GM12865 (cell line): ENCODE data around the gene ANAPC15.
"Not testable (repeated sequence)": the region's sequence is repeated elsewhere in the genome, so short reads cannot be mapped to it uniquely, and the experiment has no call there.

Experiments
- DNase-seq: peaks from one replicate; pipeline ENCODE4 v3.0.0; 2010; ENCODE audit warnings: low read depth
- H3K4me3 ChIP-seq: 2 replicates; pipeline ENCODE4 v1.5.1; 2011; ENCODE audit warnings: mild to moderate bottlenecking, low read depth, low read length, control low read depth
- TF ChIP-seq, protein P1 (sequence below): IDR thresholded peaks from 2 replicates; pipeline ENCODE4 v1.5.1; 2011; ENCODE audit warnings: low read length, control low read depth, low read depth, inconsistent platforms; ENCODE audit not compliant: insufficient read depth; ENCODE audit errors: missing control alignments

The ANAPC15 gene

DNA sequence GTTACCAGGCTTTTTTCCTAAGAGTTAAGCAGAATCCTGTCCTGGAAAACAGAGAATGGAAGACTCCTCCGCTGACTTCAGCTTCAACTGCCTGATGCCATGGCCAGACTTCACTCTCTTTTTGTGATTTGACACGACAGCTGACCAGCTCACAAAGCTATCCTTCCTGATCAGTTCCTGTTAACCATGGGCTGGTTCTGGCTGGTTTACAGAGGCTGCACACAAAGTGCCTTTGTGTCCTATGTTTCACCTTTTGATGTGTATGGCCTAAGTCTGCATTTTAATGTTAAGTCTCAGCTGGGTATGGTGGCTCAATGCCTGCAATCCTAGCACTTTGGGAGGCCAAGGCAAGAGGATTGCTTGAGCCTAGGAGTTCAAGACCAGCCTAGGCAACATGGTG lies 34.1 kb upstream of the ANAPC15 start:
- TF ChIP-seq, protein P1, sequence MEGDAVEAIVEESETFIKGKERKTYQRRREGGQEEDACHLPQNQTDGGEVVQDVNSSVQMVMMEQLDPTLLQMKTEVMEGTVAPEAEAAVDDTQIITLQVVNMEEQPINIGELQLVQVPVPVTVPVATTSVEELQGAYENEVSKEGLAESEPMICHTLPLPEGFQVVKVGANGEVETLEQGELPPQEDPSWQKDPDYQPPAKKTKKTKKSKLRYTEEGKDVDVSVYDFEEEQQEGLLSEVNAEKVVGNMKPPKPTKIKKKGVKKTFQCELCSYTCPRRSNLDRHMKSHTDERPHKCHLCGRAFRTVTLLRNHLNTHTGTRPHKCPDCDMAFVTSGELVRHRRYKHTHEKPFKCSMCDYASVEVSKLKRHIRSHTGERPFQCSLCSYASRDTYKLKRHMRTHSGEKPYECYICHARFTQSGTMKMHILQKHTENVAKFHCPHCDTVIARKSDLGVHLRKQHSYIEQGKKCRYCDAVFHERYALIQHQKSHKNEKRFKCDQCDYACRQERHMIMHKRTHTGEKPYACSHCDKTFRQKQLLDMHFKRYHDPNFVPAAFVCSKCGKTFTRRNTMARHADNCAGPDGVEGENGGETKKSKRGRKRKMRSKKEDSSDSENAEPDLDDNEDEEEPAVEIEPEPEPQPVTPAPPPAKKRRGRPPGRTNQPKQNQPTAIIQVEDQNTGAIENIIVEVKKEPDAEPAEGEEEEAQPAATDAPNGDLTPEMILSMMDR = no peak
- DNase-seq = no peak
- no peak overlapping the region for H3K4me3 ChIP-seq

DNA sequence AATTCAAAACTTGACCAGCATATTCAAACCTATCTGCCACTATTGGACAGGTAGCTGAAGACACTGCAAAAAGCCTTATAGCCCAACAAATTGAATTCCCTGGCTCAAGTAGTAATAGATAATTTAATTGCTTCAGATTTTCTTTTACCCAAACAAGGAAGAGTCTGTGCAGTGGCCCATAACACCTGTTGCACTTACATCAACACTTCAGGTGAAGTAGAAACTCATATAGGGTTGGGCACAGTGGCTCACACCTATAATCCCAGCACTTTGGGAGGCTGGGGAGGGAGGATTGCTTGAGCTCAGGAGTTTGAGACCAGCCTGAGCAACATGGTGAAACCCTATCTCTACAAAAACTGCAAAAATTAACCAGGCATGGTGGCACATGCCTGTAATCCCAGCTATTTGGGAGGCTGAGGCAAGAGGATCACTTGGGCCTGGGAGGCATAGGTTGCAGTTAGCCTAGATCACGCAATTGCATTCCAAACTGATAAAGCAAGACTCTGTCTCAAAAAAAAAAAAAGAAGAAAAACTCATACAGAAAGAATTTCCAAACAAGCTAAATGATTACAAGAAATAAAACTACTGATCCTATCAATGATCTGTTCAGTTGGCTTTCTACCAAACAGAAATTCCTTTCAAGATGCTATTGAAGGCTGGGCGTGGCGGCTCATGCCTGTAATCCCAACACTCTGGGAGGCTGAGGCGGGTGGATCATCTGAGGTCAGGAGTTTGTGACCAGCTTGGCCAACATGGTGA lies 32.5 kb upstream of the ANAPC15 start:
- TF ChIP-seq, protein P1 = no peak
- no peak overlapping the region for H3K4me3 ChIP-seq
- no peak for DNase-seq

DNA sequence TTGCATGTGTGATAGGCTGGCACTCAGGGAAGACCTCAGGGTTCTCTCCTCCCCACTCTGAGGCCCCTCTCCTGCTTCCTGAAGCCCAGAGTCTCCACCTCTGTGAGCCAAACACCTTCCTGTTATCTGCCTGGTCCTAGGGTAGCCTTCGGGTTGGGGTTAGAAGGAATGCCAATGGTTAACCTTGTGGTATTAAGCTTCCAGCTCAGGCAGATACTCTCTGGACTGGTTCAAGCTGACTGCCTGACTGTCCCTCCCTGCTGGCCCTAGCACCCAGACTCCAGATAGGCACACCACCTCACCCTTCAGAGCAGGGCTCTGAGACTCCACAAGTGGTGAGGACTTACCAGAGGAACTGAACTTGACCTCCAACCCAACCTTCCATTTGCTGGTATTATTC lies 30.0 kb upstream of the ANAPC15 start:
- DNase-seq, H3K4me3 ChIP-seq: not testable (repeated sequence)

DNA sequence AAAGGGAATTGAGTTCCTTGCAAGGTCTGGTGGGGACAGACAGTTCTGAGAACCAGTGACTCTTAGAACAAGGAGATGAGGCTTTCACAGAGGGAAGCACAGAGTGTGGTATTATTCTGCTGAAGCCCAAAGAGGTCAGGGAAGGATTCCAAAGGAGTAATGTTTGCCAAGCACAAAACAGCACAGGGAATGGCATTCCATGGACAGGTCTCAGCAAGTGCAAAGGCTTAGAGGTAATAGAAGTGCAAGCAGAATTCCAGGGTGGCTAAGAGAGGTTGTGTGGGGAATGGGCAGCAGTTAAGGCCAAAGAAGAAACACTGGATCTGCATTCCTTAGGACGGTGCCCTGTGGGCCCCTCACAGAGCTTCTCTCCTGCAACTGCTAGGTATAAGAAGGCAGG lies 29.6 kb upstream of the ANAPC15 start:
- not testable (repeated sequence) for H3K4me3 ChIP-seq, DNase-seq

DNA sequence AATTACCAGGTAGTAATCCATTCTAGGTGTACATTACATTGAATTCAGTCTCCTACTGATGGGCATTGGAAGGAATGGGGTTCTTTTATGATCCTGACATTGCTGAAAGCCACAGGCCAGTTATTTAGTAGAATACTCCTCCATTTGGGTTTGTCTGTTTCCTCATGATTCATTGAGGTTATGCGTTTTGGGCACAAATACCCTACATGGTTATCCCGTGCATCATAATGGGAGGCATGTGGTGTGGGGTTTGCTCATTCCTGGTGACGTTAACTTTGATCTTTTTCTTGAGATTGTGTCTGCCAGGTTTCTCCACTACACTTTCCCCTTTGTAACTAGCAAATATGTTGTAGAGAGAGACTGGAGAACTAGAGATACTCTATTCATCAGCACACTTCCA lies 28.6 kb upstream of the ANAPC15 start:
- H3K4me3 ChIP-seq = no peak overlapping the region
- no peak for DNase-seq
- TF ChIP-seq, protein P1 = no peak

DNA sequence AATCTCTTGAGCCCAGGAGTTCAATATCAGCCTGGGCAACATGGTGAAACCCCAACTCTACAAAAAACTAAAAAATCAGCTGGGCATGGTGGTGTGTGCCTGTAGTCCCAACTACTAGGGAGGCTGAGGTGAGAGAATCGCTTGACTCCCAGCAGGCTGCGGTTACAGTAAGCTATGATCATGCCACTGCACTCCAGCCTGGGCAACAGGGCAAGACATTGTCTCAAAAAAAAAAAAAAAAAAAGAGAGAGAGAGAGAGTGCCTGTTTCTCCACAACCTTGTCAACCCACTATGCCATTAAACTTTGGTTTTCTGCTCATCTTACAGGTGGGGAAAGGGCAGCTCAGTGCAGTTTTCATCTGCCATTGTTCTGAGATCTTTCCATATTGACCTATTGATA lies 28.2 kb upstream of the ANAPC15 start:
- H3K4me3 ChIP-seq = no peak overlapping the region
- TF ChIP-seq, protein P1 = no peak
- DNase-seq = no peak

DNA sequence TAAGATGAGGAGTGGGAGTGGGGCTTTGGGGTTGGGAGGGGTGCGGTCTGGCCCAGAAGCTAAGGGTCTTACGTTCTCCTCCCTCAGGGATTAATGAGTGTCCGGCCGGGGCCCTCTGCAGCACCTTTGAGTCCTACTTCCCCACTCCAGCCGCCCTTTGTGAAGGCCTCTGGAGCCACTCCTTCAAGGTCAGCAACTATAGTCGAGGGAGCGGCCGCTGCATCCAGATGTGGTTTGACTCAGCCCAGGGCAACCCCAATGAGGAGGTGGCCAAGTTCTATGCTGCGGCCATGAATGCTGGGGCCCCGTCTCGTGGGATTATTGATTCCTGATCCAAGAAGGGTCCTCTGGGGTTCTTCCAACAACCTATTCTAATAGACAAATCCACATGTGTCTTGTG lies 27.0 kb upstream of the ANAPC15 start:
- TF ChIP-seq, protein P1 = no peak
- H3K4me3 ChIP-seq = no peak overlapping the region
- no peak for DNase-seq

DNA sequence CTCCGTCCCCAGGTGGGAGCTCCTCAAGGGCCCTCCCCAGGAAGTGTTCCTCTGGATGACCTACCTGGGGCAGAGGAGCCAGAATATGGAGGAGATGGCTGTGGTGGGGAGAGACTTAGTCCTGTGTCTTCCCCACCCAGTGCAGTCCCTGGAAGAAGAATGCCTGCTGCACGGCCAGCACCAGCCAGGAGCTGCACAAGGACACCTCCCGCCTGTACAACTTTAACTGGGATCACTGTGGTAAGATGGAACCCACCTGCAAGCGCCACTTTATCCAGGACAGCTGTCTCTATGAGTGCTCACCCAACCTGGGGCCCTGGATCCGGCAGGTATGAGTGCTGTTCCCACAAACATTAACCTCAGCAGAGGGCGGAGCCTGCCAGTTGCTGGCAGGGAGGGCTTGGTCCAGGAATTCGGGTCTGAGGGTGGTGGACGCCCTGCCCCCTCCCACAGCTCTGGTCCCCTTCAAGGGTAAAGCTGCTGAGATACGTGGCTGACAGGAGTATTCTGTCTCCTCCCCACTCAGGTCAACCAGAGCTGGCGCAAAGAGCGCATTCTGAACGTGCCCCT lies 26.4 kb upstream of the ANAPC15 start:
- TF ChIP-seq, protein P1 = no peak
- H3K4me3 ChIP-seq = no peak overlapping the region
- DNase-seq = no peak
